GM23338 (cell line): ENCODE results near the gene AMFR.

Source experiments
- CREB1 ChIP-seq: fragments of 250-450 bp; sonication (Bioruptor Pico); IDR thresholded peaks from 2 replicates; pipeline ENCODE4 v1.5.0; 2020; ENCODE audit warnings: low read depth, mild to moderate bottlenecking, moderate library complexity
- ETS1 ChIP-seq: IDR thresholded peaks from 2 replicates; pipeline ENCODE4 v1.6.1; 2016; ENCODE audit warnings: antibody characterized with exemption
- EZH2 ChIP-seq: fragments of 200-600 bp; sonication (generic); IDR thresholded peaks from one replicate; pipeline ENCODE4 v1.8.0; 2017; ENCODE audit warnings: antibody characterized with exemption, mild to moderate bottlenecking, low read depth; ENCODE audit not compliant: unreplicated experiment
- EZH2phosphoT487 ChIP-seq: fragments of 200-600 bp; sonication (generic); IDR thresholded peaks from one replicate; pipeline ENCODE4 v1.8.1; 2018; ENCODE audit warnings: antibody characterized with exemption; ENCODE audit not compliant: unreplicated experiment
- JUNB ChIP-seq: IDR thresholded peaks from one replicate; pipeline ENCODE4 v1.6.1; 2016; ENCODE audit warnings: antibody characterized with exemption; ENCODE audit not compliant: unreplicated experiment
- NANOG ChIP-seq: IDR thresholded peaks from 2 replicates; pipeline ENCODE4 v1.6.1; 2016; ENCODE audit warnings: antibody characterized with exemption, borderline replicate concordance
- POLR2AphosphoS5 ChIP-seq: IDR thresholded peaks from 2 replicates; pipeline ENCODE4 v1.6.1; 2016; ENCODE audit warnings: antibody characterized with exemption, low read depth
- STAT1 ChIP-seq: IDR thresholded peaks from one replicate; pipeline ENCODE4 v1.6.1; 2016; ENCODE audit warnings: antibody characterized with exemption; ENCODE audit not compliant: unreplicated experiment
- ZNF114 ChIP-seq: fragments of 250-450 bp; sonication (Bioruptor Pico); IDR thresholded peaks from 2 replicates; pipeline ENCODE4 v1.5.0; 2020; ENCODE audit warnings: mild to moderate bottlenecking, moderate library complexity
- ZNF331 ChIP-seq: fragments of 250-450 bp; sonication (Bioruptor Pico); IDR thresholded peaks from 2 replicates; pipeline ENCODE4 v1.5.0; 2020; ENCODE audit warnings: low read depth, mild to moderate bottlenecking, moderate library complexity
- TF ChIP-seq, protein P1 (sequence below), 2 experiments: fragments of 200-600 bp in 1 of 2; sonication (generic) in 1 of 2; conservative IDR thresholded peaks; 2 replicates each; pipeline versions ENCODE4 v1.5.1 to v1.6.1; 2016 to 2017; ENCODE audit warnings: antibody characterized with exemption in 2 of 2, low read depth in 2 of 2, mild to moderate bottlenecking in 2 of 2, moderate library complexity in 1 of 2
- TF ChIP-seq, protein P2 (sequence below): IDR thresholded peaks from one replicate; pipeline ENCODE4 v1.6.1; 2018; ENCODE audit warnings: antibody characterized with exemption; ENCODE audit not compliant: unreplicated experiment
- TF ChIP-seq, protein P3 (sequence below): fragments of 250-450 bp; sonication (Bioruptor Pico); IDR thresholded peaks from 2 replicates; pipeline ENCODE4 v1.5.0; 2020; ENCODE audit warnings: mild to moderate bottlenecking, moderate library complexity

- TF ChIP-seq EZH2, result no peak
- TF ChIP-seq, protein P1, sequence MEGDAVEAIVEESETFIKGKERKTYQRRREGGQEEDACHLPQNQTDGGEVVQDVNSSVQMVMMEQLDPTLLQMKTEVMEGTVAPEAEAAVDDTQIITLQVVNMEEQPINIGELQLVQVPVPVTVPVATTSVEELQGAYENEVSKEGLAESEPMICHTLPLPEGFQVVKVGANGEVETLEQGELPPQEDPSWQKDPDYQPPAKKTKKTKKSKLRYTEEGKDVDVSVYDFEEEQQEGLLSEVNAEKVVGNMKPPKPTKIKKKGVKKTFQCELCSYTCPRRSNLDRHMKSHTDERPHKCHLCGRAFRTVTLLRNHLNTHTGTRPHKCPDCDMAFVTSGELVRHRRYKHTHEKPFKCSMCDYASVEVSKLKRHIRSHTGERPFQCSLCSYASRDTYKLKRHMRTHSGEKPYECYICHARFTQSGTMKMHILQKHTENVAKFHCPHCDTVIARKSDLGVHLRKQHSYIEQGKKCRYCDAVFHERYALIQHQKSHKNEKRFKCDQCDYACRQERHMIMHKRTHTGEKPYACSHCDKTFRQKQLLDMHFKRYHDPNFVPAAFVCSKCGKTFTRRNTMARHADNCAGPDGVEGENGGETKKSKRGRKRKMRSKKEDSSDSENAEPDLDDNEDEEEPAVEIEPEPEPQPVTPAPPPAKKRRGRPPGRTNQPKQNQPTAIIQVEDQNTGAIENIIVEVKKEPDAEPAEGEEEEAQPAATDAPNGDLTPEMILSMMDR (conservative IDR thresholded peaks at IDR 0.05; ENCODE audit: low read depth in 2 of 2), result no peak
- no peak for TF ChIP-seq POLR2AphosphoS5
- TF ChIP-seq, protein P2, sequence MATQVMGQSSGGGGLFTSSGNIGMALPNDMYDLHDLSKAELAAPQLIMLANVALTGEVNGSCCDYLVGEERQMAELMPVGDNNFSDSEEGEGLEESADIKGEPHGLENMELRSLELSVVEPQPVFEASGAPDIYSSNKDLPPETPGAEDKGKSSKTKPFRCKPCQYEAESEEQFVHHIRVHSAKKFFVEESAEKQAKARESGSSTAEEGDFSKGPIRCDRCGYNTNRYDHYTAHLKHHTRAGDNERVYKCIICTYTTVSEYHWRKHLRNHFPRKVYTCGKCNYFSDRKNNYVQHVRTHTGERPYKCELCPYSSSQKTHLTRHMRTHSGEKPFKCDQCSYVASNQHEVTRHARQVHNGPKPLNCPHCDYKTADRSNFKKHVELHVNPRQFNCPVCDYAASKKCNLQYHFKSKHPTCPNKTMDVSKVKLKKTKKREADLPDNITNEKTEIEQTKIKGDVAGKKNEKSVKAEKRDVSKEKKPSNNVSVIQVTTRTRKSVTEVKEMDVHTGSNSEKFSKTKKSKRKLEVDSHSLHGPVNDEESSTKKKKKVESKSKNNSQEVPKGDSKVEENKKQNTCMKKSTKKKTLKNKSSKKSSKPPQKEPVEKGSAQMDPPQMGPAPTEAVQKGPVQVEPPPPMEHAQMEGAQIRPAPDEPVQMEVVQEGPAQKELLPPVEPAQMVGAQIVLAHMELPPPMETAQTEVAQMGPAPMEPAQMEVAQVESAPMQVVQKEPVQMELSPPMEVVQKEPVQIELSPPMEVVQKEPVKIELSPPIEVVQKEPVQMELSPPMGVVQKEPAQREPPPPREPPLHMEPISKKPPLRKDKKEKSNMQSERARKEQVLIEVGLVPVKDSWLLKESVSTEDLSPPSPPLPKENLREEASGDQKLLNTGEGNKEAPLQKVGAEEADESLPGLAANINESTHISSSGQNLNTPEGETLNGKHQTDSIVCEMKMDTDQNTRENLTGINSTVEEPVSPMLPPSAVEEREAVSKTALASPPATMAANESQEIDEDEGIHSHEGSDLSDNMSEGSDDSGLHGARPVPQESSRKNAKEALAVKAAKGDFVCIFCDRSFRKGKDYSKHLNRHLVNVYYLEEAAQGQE, result no peak
- TF ChIP-seq JUNB, result no peak
- no peak for TF ChIP-seq ETS1
- no peak for TF ChIP-seq EZH2phosphoT487
- no peak for TF ChIP-seq ZNF331 (CRISPR knock-in tag)
- no peak for TF ChIP-seq CREB1 (CRISPR knock-in tag)
- no peak for TF ChIP-seq NANOG
- TF ChIP-seq STAT1, result no peak
- TF ChIP-seq ZNF114 (CRISPR knock-in tag), result no peak
- TF ChIP-seq, protein P3, sequence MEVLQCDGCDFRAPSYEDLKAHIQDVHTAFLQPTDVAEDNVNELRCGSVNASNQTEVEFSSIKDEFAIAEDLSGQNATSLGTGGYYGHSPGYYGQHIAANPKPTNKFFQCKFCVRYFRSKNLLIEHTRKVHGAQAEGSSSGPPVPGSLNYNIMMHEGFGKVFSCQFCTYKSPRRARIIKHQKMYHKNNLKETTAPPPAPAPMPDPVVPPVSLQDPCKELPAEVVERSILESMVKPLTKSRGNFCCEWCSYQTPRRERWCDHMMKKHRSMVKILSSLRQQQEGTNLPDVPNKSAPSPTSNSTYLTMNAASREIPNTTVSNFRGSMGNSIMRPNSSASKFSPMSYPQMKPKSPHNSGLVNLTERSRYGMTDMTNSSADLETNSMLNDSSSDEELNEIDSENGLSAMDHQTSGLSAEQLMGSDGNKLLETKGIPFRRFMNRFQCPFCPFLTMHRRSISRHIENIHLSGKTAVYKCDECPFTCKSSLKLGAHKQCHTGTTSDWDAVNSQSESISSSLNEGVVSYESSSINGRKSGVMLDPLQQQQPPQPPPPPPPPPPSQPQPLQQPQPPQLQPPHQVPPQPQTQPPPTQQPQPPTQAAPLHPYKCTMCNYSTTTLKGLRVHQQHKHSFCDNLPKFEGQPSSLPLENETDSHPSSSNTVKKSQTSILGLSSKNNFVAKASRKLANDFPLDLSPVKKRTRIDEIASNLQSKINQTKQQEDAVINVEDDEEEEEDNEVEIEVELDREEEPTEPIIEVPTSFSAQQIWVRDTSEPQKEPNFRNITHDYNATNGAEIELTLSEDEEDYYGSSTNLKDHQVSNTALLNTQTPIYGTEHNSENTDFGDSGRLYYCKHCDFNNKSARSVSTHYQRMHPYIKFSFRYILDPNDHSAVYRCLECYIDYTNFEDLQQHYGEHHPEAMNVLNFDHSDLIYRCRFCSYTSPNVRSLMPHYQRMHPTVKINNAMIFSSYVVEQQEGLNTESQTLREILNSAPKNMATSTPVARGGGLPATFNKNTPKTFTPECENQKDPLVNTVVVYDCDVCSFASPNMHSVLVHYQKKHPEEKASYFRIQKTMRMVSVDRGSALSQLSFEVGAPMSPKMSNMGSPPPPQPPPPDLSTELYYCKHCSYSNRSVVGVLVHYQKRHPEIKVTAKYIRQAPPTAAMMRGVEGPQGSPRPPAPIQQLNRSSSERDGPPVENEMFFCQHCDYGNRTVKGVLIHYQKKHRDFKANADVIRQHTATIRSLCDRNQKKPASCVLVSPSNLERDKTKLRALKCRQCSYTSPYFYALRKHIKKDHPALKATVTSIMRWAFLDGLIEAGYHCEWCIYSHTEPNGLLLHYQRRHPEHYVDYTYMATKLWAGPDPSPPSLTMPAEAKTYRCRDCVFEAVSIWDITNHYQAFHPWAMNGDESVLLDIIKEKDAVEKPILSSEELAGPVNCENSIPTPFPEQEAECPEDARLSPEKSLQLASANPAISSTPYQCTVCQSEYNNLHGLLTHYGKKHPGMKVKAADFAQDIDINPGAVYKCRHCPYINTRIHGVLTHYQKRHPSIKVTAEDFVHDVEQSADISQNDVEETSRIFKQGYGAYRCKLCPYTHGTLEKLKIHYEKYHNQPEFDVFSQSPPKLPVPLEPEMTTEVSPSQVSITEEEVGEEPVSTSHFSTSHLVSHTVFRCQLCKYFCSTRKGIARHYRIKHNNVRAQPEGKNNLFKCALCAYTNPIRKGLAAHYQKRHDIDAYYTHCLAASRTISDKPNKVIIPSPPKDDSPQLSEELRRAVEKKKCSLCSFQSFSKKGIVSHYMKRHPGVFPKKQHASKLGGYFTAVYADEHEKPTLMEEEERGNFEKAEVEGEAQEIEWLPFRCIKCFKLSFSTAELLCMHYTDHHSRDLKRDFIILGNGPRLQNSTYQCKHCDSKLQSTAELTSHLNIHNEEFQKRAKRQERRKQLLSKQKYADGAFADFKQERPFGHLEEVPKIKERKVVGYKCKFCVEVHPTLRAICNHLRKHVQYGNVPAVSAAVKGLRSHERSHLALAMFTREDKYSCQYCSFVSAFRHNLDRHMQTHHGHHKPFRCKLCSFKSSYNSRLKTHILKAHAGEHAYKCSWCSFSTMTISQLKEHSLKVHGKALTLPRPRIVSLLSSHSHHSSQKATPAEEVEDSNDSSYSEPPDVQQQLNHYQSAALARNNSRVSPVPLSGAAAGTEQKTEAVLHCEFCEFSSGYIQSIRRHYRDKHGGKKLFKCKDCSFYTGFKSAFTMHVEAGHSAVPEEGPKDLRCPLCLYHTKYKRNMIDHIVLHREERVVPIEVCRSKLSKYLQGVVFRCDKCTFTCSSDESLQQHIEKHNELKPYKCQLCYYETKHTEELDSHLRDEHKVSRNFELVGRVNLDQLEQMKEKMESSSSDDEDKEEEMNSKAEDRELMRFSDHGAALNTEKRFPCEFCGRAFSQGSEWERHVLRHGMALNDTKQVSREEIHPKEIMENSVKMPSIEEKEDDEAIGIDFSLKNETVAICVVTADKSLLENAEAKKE (CRISPR knock-in tag), result no peak
Measured at GRCh38 chr16:56438038-56438437, 12.7 kb upstream of the AMFR start.
